Measurements from ENCODE around the gene LETMD1. TPM values are rescaled to one million over a fixed set of nuclear protein-coding genes. Genes with fewer than 3 reads are reported as not detected.

The LETMD1 gene
- total and polyA plus RNA-seq, 2 of the 13 experiments (the other 11 are each of a cell fraction or from before 2014, with no cell fraction given), result 43.3 to 87.7 TPM

- TF ChIP-seq, protein P1, sequence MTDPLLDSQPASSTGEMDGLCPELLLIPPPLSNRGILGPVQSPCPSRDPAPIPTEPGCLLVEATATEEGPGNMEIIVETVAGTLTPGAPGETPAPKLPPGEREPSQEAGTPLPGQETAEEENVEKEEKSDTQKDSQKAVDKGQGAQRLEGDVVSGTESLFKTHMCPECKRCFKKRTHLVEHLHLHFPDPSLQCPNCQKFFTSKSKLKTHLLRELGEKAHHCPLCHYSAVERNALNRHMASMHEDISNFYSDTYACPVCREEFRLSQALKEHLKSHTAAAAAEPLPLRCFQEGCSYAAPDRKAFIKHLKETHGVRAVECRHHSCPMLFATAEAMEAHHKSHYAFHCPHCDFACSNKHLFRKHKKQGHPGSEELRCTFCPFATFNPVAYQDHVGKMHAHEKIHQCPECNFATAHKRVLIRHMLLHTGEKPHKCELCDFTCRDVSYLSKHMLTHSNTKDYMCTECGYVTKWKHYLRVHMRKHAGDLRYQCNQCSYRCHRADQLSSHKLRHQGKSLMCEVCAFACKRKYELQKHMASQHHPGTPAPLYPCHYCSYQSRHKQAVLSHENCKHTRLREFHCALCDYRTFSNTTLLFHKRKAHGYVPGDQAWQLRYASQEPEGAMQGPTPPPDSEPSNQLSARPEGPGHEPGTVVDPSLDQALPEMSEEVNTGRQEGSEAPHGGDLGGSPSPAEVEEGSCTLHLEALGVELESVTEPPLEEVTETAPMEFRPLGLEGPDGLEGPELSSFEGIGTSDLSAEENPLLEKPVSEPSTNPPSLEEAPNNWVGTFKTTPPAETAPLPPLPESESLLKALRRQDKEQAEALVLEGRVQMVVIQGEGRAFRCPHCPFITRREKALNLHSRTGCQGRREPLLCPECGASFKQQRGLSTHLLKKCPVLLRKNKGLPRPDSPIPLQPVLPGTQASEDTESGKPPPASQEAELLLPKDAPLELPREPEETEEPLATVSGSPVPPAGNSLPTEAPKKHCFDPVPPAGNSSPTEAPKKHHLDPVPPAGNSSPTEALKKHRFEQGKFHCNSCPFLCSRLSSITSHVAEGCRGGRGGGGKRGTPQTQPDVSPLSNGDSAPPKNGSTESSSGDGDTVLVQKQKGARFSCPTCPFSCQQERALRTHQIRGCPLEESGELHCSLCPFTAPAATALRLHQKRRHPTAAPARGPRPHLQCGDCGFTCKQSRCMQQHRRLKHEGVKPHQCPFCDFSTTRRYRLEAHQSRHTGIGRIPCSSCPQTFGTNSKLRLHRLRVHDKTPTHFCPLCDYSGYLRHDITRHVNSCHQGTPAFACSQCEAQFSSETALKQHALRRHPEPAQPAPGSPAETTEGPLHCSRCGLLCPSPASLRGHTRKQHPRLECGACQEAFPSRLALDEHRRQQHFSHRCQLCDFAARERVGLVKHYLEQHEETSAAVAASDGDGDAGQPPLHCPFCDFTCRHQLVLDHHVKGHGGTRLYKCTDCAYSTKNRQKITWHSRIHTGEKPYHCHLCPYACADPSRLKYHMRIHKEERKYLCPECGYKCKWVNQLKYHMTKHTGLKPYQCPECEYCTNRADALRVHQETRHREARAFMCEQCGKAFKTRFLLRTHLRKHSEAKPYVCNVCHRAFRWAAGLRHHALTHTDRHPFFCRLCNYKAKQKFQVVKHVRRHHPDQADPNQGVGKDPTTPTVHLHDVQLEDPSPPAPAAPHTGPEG (CRISPR knock-in tag; IDR thresholded peaks at IDR 0.05), result no peak
- TF ChIP-seq ARNT2 (CRISPR knock-in tag; IDR thresholded peaks at IDR 0.05; ENCODE audit: low read depth), result peak; percentile 84; the same call in 1 of the 2 replicates
- TF ChIP-seq, protein P2, sequence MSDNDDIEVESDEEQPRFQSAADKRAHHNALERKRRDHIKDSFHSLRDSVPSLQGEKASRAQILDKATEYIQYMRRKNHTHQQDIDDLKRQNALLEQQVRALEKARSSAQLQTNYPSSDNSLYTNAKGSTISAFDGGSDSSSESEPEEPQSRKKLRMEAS (IDR thresholded peaks at IDR 0.05), result peak; percentile 91
- TF ChIP-seq, protein P3, sequence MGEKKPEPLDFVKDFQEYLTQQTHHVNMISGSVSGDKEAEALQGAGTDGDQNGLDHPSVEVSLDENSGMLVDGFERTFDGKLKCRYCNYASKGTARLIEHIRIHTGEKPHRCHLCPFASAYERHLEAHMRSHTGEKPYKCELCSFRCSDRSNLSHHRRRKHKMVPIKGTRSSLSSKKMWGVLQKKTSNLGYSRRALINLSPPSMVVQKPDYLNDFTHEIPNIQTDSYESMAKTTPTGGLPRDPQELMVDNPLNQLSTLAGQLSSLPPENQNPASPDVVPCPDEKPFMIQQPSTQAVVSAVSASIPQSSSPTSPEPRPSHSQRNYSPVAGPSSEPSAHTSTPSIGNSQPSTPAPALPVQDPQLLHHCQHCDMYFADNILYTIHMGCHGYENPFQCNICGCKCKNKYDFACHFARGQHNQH (CRISPR knock-in tag; IDR thresholded peaks at IDR 0.05), result peak; percentile 41; the same call in 1 of the 2 replicates
- 0 out of 2 replicates have a peak, but pooled peaks have one; percentile 73 for TF ChIP-seq AHDC1 (CRISPR knock-in tag; IDR thresholded peaks at IDR 0.05; ENCODE audit: borderline replicate concordance)
- no peak; the same call in none of the 2 replicates for TF ChIP-seq ZNF124 (CRISPR knock-in tag; IDR thresholded peaks at IDR 0.05)
- TF ChIP-seq, protein P4, sequence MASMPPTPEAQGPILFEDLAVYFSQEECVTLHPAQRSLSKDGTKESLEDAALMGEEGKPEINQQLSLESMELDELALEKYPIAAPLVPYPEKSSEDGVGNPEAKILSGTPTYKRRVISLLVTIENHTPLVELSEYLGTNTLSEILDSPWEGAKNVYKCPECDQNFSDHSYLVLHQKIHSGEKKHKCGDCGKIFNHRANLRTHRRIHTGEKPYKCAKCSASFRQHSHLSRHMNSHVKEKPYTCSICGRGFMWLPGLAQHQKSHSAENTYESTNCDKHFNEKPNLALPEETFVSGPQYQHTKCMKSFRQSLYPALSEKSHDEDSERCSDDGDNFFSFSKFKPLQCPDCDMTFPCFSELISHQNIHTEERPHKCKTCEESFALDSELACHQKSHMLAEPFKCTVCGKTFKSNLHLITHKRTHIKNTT (CRISPR knock-in tag; IDR thresholded peaks at IDR 0.05), result no peak
- no peak for TF ChIP-seq LCORL (IDR thresholded peaks at IDR 0.05)
- peak; percentile 81 for TF ChIP-seq LCORL (CRISPR knock-in tag; IDR thresholded peaks at IDR 0.05)
- no peak for TF ChIP-seq SRSF4 (IDR thresholded peaks at IDR 0.05; ENCODE audit: low read depth, low read length, poor library complexity, severe bottlenecking)
- peak; percentile 70 for TF ChIP-seq ZSCAN25 (CRISPR knock-in tag; IDR thresholded peaks at IDR 0.05)
- TF ChIP-seq AGO2 (optimal IDR thresholded peaks at IDR 0.05; ENCODE audit: low read depth, low read length), result peak; percentile 94
Measured at GRCh38 chr12:51025836-51026638, 22.1 kb upstream of the LETMD1 start, which contains the start of gene SLC11A2 (continued).
